G401.6 (cell line): ENCODE results near the gene FOXRED2.

Source experiments
- FAIRE-seq: peaks from 2 replicates; lab custom pipeline; 2012; peaks lifted over from hg19 to GRCh38; lab: Jason Lieb, UNC

Gene FOXRED2

DNA sequence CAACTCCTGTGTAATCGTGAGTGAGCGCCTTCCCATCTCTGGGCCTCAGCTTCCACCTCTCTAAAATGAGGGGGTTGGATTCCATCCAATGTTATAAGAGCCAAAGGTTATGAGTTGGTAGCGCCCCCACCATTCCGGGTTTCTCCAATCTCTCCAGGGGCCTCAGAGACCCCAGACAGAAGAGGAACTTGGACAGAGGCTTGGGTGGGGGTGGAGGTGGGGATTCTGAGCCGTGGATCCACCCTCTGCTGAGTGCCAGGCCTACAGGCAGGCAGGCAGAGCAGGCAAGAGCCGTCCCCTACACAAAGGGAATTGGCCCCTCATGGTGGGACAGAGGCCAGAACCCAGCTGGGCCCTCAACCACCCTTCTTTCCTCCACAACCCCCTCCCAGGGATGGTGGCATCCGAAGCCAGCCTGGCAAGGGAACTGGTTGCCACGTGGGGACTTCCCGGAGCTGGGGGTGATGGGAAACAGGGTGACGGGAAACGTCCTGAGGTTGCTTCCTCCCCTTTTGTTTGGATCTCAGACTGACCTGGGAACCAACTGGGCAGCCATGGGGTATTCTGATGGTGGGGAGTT, 57.2 kb downstream of the FOXRED2 start:
- FAIRE-seq = no peak

DNA sequence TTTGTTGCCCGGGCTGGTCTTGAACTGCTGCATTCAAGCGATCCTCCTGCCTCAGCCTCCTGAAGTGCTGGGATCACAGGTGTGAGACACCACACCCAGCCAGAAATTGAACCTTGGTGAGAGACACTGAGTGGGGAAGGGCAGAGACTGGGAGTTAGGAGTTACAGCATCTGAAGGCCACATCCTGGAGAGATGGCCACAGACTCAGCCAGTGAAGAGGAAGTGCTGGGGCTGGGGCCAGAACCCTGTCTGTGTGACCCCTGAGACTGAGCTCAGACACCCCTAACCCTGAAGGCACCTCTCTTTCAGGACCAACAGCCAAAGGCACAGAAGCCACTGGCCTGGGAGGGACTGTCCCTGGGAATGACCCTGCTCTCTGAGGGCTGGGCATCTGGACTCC, 59.2 kb downstream of the FOXRED2 start:
- FAIRE-seq = no peak

DNA sequence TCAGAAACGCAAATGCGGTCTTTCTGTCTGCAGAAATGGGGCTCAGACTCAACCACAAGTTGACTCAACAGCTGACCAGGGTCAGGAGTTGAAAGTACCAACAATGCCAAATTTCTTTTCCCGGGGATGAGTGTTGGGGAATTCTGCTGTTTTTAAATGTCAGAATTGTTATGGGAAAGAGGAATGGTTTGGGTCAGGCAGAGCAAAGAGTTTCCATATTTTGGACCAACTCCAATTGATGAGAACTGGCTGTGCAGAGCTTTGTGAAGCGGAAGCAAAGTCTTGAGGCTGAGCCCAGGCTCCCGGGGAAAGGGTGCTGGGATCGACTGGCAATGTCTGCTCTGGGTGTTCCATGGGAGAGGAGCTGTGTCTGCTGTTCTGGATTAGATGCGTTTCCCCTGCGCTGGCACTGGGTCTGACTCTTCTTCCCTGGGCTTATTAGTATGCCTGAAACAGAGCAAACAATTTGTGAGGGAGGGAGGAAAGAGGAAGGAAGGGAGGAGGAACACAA, 61.6 kb downstream of the FOXRED2 start:
- FAIRE-seq = no peak

DNA sequence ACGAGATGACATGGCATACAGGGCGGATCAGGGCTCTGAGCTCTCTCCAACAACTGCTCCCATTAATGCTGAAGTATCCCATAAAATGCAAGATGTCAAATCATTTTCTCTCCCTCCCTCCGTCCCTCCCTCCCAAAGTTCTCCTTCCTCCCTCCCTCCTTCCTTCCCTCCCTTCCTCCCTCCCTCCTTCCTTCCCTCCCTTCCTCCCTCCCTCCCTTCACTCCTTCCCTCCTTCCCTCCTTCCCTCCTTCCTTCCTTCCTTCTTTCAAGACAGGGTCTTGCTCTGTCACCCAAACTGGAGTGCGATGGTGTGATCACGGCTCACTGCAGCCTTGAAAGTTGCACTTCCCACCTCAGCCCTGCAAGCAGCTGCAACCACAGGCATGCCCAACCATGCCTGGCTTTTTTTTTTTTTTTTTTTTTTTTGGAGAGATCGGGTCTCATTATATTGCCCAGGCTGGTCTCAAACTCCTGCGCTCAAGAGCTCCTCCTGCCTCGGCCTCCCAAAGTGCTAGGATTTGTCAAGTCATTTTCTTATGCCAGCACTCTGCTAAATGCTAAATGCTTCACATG, 63.6 kb downstream of the FOXRED2 start:
- no peak for FAIRE-seq

DNA sequence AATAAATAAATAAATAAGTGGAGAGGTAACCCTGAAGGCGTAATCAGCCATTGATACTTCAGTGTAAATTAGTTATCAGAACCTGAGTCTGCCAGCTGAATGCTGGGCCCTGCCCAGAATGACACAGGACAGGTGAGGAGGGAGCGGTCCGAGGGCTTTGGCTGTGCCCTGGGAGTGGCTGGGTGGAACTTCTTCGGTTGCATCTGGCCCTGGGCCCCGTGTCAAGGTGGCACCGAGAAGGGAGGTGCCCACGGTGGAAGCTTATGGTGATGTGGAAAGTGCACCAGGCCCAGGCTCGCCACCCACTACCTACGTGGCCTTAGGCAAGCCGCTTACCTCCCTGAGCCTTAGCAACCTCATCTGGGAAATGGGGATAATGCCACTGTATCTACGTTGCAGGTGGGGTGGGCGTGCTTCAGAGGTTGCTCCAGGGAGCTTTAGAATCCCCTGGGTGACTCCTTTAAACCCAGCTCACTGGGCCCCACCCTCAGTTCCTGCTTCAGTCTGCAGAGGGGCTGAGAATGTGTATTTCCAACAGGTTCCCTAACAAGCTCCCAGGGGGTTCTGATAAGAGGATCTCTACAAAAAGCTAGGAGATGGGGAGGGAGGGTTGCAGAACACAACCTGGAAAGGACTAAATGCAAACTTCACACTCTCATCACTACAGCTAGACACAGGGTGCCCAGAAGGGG, 64.2 kb downstream of the FOXRED2 start:
- no peak for FAIRE-seq

DNA sequence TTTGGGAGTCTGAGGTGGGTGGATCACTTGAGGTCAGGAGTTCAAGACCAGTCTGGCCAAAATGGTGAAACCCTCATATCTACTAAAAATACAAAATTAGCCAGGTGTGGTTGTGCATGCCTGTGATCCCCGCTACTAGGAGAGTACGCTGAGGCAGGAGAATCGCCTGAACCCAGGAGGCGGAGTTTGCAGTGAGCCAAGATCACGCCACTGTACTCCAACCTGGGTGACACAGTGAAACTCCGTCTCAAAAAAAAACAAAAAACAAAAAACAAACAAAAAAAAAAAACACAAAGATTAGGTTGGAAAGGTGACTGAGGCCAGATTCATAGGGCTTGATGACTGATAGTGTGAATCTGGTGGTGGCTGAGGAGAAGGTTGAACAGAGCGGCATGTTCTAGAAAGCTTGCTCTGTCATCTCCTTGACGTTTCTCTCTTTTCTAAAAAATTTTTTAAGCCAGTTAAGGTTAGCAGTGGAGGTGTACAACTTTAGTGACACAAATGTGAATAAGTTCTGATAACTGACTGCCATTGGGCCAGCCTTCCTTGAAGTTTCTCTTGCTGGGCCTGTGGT, 66.3 kb downstream of the FOXRED2 start:
- no peak for FAIRE-seq

DNA sequence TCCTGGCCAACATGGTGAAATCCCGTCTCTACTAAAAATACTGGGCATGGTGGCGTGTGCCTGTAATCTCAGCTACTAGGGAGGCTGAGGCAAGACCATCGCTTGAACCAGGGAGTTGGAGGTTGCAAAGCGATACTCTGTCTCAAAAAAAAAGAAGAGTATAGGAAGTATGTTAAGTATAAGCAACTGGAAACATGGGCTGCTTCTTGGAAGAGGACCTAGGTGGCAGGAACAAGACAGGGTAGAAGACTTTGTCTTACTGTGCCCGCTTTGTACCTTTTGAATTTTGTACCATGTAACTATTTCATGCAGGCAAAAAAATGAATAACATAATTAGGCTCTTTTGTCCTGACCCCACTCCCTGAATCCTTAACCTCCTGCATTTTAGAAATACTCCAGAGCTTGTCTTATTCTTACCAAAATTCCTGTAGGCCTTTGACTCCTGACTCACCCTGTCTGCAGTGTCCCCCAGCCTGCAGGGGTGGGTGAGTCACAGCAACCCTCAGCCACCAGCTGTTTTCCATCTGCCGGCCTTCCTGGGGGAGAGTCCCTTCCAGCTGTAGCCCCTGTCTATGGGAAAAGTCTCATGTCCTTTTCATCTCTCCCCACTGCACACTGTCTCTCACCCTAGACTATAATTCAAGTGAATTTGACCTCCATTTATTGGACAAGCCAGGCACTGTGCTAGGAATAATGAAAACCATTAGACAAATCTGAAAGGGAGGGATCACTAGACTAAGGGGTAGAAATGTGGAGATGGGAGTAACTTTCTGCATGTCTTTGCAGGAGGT, 67.2 kb downstream of the FOXRED2 start:
- FAIRE-seq = peak; percentile 47
